Measurements from ENCODE around the gene LEFTY2.

DNA sequence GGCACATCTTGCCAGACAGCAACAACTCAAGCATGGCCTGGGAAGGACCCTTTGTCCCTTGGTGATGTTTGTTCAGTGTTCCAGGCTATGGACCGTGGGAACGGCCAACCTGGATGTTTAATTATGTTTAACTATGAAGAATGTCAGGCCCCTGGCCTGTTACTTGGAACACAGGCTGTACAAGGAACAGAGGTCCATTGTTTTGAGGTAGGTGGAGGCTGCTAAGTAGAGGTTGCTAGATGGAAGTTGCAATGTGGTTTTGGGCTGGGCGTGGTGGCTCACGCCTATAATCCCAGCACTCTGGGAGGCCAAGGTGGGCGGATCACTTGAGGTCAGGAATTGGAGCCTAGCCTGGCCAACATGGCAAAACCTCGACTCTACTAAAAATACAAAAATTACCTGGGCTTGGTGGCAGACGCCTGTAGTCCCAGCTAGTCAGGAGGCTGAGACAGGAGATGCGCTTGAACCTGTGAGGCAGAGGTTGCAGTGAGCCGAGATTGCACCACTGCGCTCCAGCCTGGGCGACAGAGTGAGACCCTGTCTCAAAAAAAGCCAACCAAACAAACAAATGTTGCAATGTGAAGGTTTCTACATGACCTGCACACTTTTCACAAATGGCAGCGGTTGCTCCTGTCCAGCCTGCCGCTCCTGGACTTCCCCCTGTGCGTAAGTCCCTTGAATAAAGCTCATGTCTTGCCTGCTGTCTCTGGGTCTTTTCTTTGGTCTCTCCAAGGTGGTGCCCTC is 49.6 kb downstream of the LEFTY2 start:
- TF ChIP-seq, protein P1, sequence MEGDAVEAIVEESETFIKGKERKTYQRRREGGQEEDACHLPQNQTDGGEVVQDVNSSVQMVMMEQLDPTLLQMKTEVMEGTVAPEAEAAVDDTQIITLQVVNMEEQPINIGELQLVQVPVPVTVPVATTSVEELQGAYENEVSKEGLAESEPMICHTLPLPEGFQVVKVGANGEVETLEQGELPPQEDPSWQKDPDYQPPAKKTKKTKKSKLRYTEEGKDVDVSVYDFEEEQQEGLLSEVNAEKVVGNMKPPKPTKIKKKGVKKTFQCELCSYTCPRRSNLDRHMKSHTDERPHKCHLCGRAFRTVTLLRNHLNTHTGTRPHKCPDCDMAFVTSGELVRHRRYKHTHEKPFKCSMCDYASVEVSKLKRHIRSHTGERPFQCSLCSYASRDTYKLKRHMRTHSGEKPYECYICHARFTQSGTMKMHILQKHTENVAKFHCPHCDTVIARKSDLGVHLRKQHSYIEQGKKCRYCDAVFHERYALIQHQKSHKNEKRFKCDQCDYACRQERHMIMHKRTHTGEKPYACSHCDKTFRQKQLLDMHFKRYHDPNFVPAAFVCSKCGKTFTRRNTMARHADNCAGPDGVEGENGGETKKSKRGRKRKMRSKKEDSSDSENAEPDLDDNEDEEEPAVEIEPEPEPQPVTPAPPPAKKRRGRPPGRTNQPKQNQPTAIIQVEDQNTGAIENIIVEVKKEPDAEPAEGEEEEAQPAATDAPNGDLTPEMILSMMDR (IDR thresholded peaks at IDR 0.05; ENCODE audit: insufficient read depth, low read length, poor library complexity, severe bottlenecking) = no peak
- no peak for TF ChIP-seq EZH2phosphoT487 (conservative IDR thresholded peaks at IDR 0.05; ENCODE audit: low read length)

Data from SU-DHL-6 (cell line).